Stimulated activated naive B cell treated with anti-CD40 and anti-IgM and Interleukin-4, amounts not matched to agents 10 μg/mL and 1 μg/mL and 100 μg/mL, for 72 hours (primary cell): Measurements from ENCODE around the gene MACROD1.

Experiments used
- ATAC-seq, 2 donors: fragments of 150-1000 bp; cut with Tn5 transposase; replicated peaks; 2 replicates each; pipeline ENCODE4 v1.10.0; 2021; ENCODE audit warnings: moderate library complexity in 1 of 2
- DNase-seq: peaks from one replicate; pipeline ENCODE4 v3.0.0; 2021
- H3K27ac Mint-ChIP-seq: one replicate; pipeline ENCODE4 v1.8.0; 2022; ENCODE audit warnings: mild to moderate bottlenecking, mixed read lengths
- H3K27me3 Mint-ChIP-seq, 2 donors: one replicate each; pipeline ENCODE4 v1.8.0; 2022; ENCODE audit warnings: mixed read lengths in 2 of 2
- H3K36me3 Mint-ChIP-seq, 2 donors: one replicate each; pipeline ENCODE4 v1.8.0; 2022; ENCODE audit warnings: mixed read lengths in 2 of 2, mild to moderate bottlenecking in 1 of 2
- H3K4me1 Mint-ChIP-seq, 2 donors: one replicate each; pipeline ENCODE4 v1.8.0; 2022; ENCODE audit warnings: mixed read lengths in 2 of 2, mild to moderate bottlenecking in 1 of 2
- H3K4me3 Mint-ChIP-seq, 2 donors: one replicate each; pipeline ENCODE4 v1.8.0; 2022; ENCODE audit warnings: mild to moderate bottlenecking in 2 of 2, mixed read lengths in 2 of 2, moderate library complexity in 1 of 2
- H3K9me3 Mint-ChIP-seq, 2 donors: one replicate each; pipeline ENCODE4 v1.8.0; 2022; ENCODE audit warnings: mixed read lengths in 2 of 2, mild to moderate bottlenecking in 1 of 2

MACROD1 gene

GRCh38 chr11:64005691-64006090 lies 160.2 kb downstream of the MACROD1 start:
- H3K27me3 Mint-ChIP-seq: peaks cover 52 to 72% of the 10 kb centered on the region in 2 donors
- peaks cover 21 to 42% of the 10 kb centered on the region in 2 donors for H3K4me1 Mint-ChIP-seq
- no peak for ATAC-seq
- no peak for DNase-seq
- H3K36me3 Mint-ChIP-seq: peaks cover 10 to 12% of the 10 kb centered on the region in 2 donors
- no peak overlapping the region for H3K27ac Mint-ChIP-seq
- no peak overlapping the region for H3K4me3 Mint-ChIP-seq
- peaks cover 7 to 8% of the 10 kb centered on the region in 2 donors for H3K9me3 Mint-ChIP-seq

- H3K4me3 Mint-ChIP-seq: no peak overlapping the region
- no peak overlapping the region for H3K27ac Mint-ChIP-seq
- no peak for DNase-seq
- H3K27me3 Mint-ChIP-seq: peaks cover 42 to 63% of the 10 kb centered on the region in 2 donors
- peaks cover 22 to 49% of the 10 kb centered on the region in 2 donors for H3K4me1 Mint-ChIP-seq
- no peak for ATAC-seq
- H3K9me3 Mint-ChIP-seq: no peaks in the 10 kb centered on the region
- peaks cover 4% of the 10 kb centered on the region in 2 donors for H3K36me3 Mint-ChIP-seq
Measured at GRCh38 chr11:64004590-64004984, 161.3 kb downstream of the MACROD1 start.

- Mint-ChIP-seq H3K36me3 (peaks cover 5 to 6% of the 10 kb centered on the region in 2 donors), H3K27me3 (peaks cover 42 to 59% of the 10 kb centered on the region in 2 donors), H3K9me3 (no peaks in the 10 kb centered on the region), H3K4me3 (no peak overlapping the region), H3K27ac (no peak overlapping the region), H3K4me1 (peaks cover 22 to 55% of the 10 kb centered on the region in 2 donors)
- DNase-seq: no peak
- no peak for ATAC-seq
Measured at GRCh38 chr11:64003807-64004589, 161.9 kb downstream of the MACROD1 start.

- H3K36me3 Mint-ChIP-seq: peaks cover 19 to 22% of the 10 kb centered on the region in 2 donors
- H3K27me3 Mint-ChIP-seq: peaks cover 24 to 37% of the 10 kb centered on the region in 2 donors
- H3K9me3 Mint-ChIP-seq: no peaks in the 10 kb centered on the region
- peak overlapping the region; percentile 16 to 25 for H3K4me3 Mint-ChIP-seq
- DNase-seq (no peak), ATAC-seq (no peak)
- no peak overlapping the region for H3K27ac Mint-ChIP-seq
- H3K4me1 Mint-ChIP-seq: peaks cover 20 to 54% of the 10 kb centered on the region in 2 donors
Measured at GRCh38 chr11:64001484-64002420, 164.2 kb downstream of the MACROD1 start.

- Mint-ChIP-seq H3K27ac (no peak overlapping the region), H3K27me3 (peaks cover 15 to 29% of the 10 kb centered on the region in 2 donors), H3K4me3 (peak overlapping the region; percentile 25 to 47)
Measured at GRCh38 chr11:64000740-64001483, 165.0 kb downstream of the MACROD1 start.

GRCh38 chr11:64000026-64000739 lies 165.7 kb downstream of the MACROD1 start:
- H3K4me1 Mint-ChIP-seq: peaks cover 20 to 49% of the 10 kb centered on the region in 2 donors
- ATAC-seq (peak; percentile 81 to 85), DNase-seq (peak; percentile 50)
- peak overlapping the region; percentile 72 to 81 for H3K4me3 Mint-ChIP-seq
- H3K27ac Mint-ChIP-seq: peak overlapping the region; percentile 14
- no peaks in the 10 kb centered on the region for H3K9me3 Mint-ChIP-seq
- peaks cover 12 to 22% of the 10 kb centered on the region in 2 donors for H3K27me3 Mint-ChIP-seq
- peaks cover 26 to 38% of the 10 kb centered on the region in 2 donors for H3K36me3 Mint-ChIP-seq

More at GRCh38 chr11:64000740-64001483, 165.0 kb downstream of the MACROD1 start:
- Mint-ChIP-seq H3K36me3 (peaks cover 21 to 30% of the 10 kb centered on the region in 2 donors), H3K4me1 (peaks cover 18 to 49% of the 10 kb centered on the region in 2 donors), H3K9me3 (no peaks in the 10 kb centered on the region)
- ATAC-seq (no peak), DNase-seq (no peak)

GRCh38 chr11:63999349-64000025 lies 166.4 kb downstream of the MACROD1 start:
- DNase-seq (peak; percentile 53), ATAC-seq (peak; percentile 56 to 69)
- H3K27me3 Mint-ChIP-seq: peaks cover 7 to 21% of the 10 kb centered on the region in 2 donors
- H3K4me1 Mint-ChIP-seq: peaks cover 22 to 53% of the 10 kb centered on the region in 2 donors
- H3K27ac Mint-ChIP-seq: no peak overlapping the region
- peak overlapping the region; percentile 72 to 81 for H3K4me3 Mint-ChIP-seq
- H3K9me3 Mint-ChIP-seq: no peaks in the 10 kb centered on the region
- H3K36me3 Mint-ChIP-seq: peaks cover 33 to 45% of the 10 kb centered on the region in 2 donors

GRCh38 chr11:63998558-63999348 lies 167.2 kb downstream of the MACROD1 start:
- ATAC-seq: peak; percentile 20 to 23

GRCh38 chr11:63997801-63998337 lies 168.0 kb downstream of the MACROD1 start:
- no peak for DNase-seq
- Mint-ChIP-seq H3K4me3 (no peak overlapping the region), H3K36me3 (peaks cover 42 to 59% of the 10 kb centered on the region in 2 donors), H3K9me3 (no peaks in the 10 kb centered on the region), H3K27me3 (peaks cover 7 to 21% of the 10 kb centered on the region in 2 donors), H3K4me1 (peaks cover 29 to 65% of the 10 kb centered on the region in 2 donors), H3K27ac (peak overlapping the region; percentile 31)
- no peak for ATAC-seq

More at GRCh38 chr11:63998558-63999348, 167.2 kb downstream of the MACROD1 start:
- H3K4me3 Mint-ChIP-seq: peak overlapping the region; percentile 52 to 56
- DNase-seq: no peak
- H3K27me3 Mint-ChIP-seq: peaks cover 7 to 21% of the 10 kb centered on the region in 2 donors
- peaks cover 25 to 57% of the 10 kb centered on the region in 2 donors for H3K4me1 Mint-ChIP-seq
- H3K36me3 Mint-ChIP-seq: peaks cover 38 to 52% of the 10 kb centered on the region in 2 donors
- no peaks in the 10 kb centered on the region for H3K9me3 Mint-ChIP-seq
- H3K27ac Mint-ChIP-seq: no peak overlapping the region

- DNase-seq: no peak
- peaks cover 28 to 62% of the 10 kb centered on the region in 2 donors for H3K4me1 Mint-ChIP-seq
- no peak for ATAC-seq
- peaks cover 46 to 62% of the 10 kb centered on the region in 2 donors for H3K36me3 Mint-ChIP-seq
- H3K9me3 Mint-ChIP-seq: no peaks in the 10 kb centered on the region
- H3K4me3 Mint-ChIP-seq: no peak overlapping the region
- no peak overlapping the region for H3K27ac Mint-ChIP-seq
- peaks cover 7 to 14% of the 10 kb centered on the region in 2 donors for H3K27me3 Mint-ChIP-seq
Measured at GRCh38 chr11:63997104-63997700, 168.7 kb downstream of the MACROD1 start.

- H3K36me3 Mint-ChIP-seq: peaks cover 52 to 69% of the 10 kb centered on the region in 2 donors
- DNase-seq (no peak), ATAC-seq (no peak)
- no peak overlapping the region for H3K4me3 Mint-ChIP-seq
- H3K27me3 Mint-ChIP-seq: peaks cover 3 to 7% of the 10 kb centered on the region in 2 donors
- no peak overlapping the region for H3K27ac Mint-ChIP-seq
- H3K9me3 Mint-ChIP-seq: no peaks in the 10 kb centered on the region
- peaks cover 27 to 60% of the 10 kb centered on the region in 2 donors for H3K4me1 Mint-ChIP-seq
Measured at GRCh38 chr11:63996512-63996911, 169.4 kb downstream of the MACROD1 start.
